ENCODE measurements around the gene CFAP100.

DNA sequence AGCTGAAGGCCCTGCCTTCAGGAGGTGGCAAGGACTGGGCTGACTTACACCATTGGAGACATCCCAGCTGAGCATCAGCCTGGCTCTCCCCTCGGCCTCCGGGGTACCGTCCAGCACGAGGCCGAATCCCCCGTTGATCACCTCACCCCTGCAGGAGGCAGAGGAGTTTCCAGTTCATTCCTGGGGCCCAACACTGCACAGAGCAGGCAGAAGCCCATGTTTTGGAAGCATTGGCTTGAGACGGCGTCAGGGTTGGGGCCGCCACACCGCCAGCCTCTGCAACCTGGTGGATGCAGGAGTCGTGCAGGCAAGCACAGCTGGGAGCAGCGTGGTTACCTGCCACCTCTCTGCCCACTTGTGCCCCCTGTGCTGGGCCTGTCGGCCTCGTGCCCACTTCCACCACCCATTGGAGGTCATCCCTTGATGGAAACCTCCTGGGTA lies 88.6 kb downstream of the CFAP100 start:
- TF ChIP-seq ZNF423 (tag by site-specific recombination; IDR thresholded peaks at IDR 0.05) (no peak), ZNF621 (tag by site-specific recombination; IDR thresholded peaks at IDR 0.05) (no peak), EGR2 (tag by site-specific recombination; IDR thresholded peaks at IDR 0.05; ENCODE audit: low read depth) (no peak), ZNF391 (tag by site-specific recombination; IDR thresholded peaks at IDR 0.05; ENCODE audit: borderline replicate concordance, low read depth) (no peak), KLF8 (tag by site-specific recombination; IDR thresholded peaks at IDR 0.05) (no peak), CTCF (tag by site-specific recombination; IDR thresholded peaks at IDR 0.05) (no peak), ZBTB1 (tag by site-specific recombination; IDR thresholded peaks at IDR 0.05) (no peak), ZSCAN23 (tag by site-specific recombination; IDR thresholded peaks at IDR 0.05) (no peak), ZNF302 (tag by site-specific recombination; IDR thresholded peaks at IDR 0.05; ENCODE audit: low read depth) (no peak), SCRT2 (tag by site-specific recombination; IDR thresholded peaks at IDR 0.05) (no peak), ZNF433 (tag by site-specific recombination; IDR thresholded peaks at IDR 0.05; ENCODE audit: low read depth) (no peak)
- TF ChIP-seq, protein P1, sequence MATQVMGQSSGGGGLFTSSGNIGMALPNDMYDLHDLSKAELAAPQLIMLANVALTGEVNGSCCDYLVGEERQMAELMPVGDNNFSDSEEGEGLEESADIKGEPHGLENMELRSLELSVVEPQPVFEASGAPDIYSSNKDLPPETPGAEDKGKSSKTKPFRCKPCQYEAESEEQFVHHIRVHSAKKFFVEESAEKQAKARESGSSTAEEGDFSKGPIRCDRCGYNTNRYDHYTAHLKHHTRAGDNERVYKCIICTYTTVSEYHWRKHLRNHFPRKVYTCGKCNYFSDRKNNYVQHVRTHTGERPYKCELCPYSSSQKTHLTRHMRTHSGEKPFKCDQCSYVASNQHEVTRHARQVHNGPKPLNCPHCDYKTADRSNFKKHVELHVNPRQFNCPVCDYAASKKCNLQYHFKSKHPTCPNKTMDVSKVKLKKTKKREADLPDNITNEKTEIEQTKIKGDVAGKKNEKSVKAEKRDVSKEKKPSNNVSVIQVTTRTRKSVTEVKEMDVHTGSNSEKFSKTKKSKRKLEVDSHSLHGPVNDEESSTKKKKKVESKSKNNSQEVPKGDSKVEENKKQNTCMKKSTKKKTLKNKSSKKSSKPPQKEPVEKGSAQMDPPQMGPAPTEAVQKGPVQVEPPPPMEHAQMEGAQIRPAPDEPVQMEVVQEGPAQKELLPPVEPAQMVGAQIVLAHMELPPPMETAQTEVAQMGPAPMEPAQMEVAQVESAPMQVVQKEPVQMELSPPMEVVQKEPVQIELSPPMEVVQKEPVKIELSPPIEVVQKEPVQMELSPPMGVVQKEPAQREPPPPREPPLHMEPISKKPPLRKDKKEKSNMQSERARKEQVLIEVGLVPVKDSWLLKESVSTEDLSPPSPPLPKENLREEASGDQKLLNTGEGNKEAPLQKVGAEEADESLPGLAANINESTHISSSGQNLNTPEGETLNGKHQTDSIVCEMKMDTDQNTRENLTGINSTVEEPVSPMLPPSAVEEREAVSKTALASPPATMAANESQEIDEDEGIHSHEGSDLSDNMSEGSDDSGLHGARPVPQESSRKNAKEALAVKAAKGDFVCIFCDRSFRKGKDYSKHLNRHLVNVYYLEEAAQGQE (tag by site-specific recombination; IDR thresholded peaks at IDR 0.05): no peak
- TF ChIP-seq, protein P2, sequence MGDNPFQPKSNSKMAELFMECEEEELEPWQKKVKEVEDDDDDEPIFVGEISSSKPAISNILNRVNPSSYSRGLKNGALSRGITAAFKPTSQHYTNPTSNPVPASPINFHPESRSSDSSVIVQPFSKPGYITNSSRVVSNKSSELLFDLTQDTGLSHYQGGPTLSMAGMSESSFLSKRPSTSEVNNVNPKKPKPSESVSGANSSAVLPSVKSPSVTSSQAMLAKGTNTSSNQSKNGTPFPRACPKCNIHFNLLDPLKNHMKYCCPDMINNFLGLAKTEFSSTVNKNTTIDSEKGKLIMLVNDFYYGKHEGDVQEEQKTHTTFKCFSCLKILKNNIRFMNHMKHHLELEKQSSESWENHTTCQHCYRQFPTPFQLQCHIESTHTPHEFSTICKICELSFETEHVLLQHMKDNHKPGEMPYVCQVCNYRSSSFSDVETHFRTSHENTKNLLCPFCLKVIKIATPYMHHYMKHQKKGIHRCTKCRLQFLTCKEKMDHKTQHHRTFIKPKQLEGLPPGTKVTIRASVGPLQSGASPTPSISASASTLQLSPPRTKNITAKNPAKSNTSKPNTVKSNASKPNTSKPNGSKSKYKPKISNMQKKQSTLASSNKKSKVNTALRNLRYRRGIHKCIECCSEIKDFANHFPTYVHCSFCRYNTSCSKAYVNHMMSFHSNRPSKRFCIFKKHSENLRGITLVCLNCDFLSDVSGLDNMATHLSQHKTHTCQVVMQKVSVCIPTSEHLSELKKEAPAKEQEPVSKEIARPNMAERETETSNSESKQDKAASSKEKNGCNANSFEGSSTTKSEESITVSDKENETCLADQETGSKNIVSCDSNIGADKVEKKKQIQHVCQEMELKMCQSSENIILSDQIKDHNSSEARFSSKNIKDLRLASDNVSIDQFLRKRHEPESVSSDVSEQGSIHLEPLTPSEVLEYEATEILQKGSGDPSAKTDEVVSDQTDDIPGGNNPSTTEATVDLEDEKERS (tag by site-specific recombination; IDR thresholded peaks at IDR 0.05): no peak
